ENCODE data around the gene U2AF1L4.

GRCh38 chr19:35718345-35719041 lies 26.7 kb downstream of the U2AF1L4 start:
- no peak for TF ChIP-seq NFE2L2 (IDR thresholded peaks at IDR 0.05; ENCODE audit: low read depth, low read length)
- no peak for TF ChIP-seq CEBPB (IDR thresholded peaks at IDR 0.05; ENCODE audit: low read depth, low read length)
- no peak for TF ChIP-seq CTCF (conservative IDR thresholded peaks at IDR 0.05; ENCODE audit: low read depth, low read length)
- no peak for TF ChIP-seq BHLHE40 (IDR thresholded peaks at IDR 0.05; ENCODE audit: low read depth, low read length)
- TF ChIP-seq MAFK (IDR thresholded peaks at IDR 0.05; ENCODE audit: low read depth, low read length): no peak
- TF ChIP-seq, protein P1, sequence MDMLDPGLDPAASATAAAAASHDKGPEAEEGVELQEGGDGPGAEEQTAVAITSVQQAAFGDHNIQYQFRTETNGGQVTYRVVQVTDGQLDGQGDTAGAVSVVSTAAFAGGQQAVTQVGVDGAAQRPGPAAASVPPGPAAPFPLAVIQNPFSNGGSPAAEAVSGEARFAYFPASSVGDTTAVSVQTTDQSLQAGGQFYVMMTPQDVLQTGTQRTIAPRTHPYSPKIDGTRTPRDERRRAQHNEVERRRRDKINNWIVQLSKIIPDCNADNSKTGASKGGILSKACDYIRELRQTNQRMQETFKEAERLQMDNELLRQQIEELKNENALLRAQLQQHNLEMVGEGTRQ (IDR thresholded peaks at IDR 0.05; ENCODE audit: low read depth, low read length): no peak
- no peak for TF ChIP-seq RCOR1 (IDR thresholded peaks at IDR 0.05; ENCODE audit: insufficient replicate concordance, low read length)
- no peak for TF ChIP-seq RAD21 (IDR thresholded peaks at IDR 0.05; ENCODE audit: low read length)
- TF ChIP-seq MXI1 (IDR thresholded peaks at IDR 0.05; ENCODE audit: borderline replicate concordance, low read depth, low read length): peak; percentile 67; the same call in 1 of the 2 replicates
